NCI-H2171 treated with DMSO at 0.1 percent for 48 hours (cell line): Measurements from ENCODE around the gene KCNK15.
"Not testable (repeated sequence)": the region's sequence is repeated elsewhere in the genome, so short reads cannot be mapped to it uniquely, and the experiment has no call there.

ENCODE experiments used
- DNase-seq: peaks from one replicate; lab custom pipeline; 2025; lab: John Stamatoyannopoulos, UW

The KCNK15 gene

DNA sequence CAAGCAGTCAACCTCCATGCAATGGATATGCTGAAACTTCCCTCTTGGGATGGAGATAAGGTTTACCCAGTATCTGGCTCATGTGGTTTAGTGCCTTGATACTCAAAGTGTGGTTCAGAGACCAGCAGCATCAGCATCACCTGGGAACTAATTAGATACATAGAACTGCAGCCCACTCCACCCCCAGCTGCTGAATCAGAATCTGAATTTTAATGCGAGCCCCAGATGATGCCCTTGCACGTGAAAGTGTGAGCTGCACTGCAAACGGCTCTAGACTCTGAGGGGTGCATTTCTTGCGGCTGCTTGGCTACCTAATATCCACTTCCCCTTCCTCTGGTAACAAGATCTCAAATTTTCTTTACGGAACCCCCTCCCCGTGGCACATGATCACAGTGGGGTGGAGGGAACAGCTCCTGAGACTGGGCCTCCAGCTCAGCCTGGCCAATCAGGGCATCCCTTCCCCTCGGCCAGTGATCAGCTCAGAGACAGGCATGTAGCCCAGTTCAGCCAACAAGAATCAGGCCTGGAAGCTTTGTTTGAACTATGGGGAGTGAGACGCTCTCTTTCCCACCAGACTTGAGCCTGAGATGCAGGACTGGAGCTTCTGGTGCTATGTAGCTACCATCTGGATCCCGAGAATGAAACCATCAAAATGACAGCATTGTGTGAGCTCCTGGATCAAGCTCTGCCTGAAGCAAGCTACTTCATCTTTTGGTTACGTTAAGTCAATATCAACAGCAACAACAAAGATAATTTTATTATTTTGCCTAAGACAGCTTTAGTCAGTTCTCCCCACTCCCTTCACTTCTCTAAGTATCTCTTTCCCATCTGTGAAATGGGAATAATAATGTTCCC, 12.8 kb downstream of the KCNK15 start:
- DNase-seq, result no peak

DNA sequence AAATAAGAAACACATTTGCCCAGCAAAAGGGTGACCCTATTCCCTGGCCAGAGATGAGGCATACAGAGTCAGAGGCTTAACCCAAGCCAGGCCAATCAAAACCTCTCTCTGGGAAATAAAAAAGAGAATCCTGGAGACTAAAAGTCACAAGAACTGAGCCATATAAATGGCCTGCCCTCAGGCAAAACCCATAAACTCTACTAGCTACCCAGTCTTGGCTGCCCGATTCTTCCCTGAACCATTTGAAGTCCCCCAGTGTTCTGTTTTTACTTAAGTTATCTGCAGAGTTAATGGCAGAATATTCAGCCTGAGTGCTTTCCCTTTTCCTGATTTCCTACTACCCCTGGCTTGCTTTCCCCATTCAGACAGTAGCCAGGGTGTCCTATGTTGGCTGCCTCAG, 13.9 kb downstream of the KCNK15 start:
- DNase-seq, result no peak

DNA sequence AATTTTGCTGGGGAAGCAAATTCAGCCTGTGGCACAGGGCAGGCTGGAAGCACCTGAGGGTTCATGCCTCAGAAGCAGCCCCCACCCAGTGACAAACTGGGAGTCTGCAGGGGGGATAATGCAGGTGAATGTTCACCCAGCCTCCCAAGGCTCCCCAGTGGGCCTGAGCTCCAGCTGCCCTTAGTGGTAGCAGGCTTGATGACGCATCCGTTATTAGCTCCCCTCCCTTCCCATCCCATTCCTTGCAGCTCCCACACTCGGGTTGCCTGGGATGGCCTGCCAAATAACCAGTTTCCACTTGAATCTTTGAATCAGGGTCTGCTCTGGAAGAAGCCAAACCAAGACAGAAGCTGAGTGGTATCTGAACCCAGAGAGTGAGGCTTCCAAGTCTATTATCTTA, 15.8 kb downstream of the KCNK15 start:
- DNase-seq, result no peak

DNA sequence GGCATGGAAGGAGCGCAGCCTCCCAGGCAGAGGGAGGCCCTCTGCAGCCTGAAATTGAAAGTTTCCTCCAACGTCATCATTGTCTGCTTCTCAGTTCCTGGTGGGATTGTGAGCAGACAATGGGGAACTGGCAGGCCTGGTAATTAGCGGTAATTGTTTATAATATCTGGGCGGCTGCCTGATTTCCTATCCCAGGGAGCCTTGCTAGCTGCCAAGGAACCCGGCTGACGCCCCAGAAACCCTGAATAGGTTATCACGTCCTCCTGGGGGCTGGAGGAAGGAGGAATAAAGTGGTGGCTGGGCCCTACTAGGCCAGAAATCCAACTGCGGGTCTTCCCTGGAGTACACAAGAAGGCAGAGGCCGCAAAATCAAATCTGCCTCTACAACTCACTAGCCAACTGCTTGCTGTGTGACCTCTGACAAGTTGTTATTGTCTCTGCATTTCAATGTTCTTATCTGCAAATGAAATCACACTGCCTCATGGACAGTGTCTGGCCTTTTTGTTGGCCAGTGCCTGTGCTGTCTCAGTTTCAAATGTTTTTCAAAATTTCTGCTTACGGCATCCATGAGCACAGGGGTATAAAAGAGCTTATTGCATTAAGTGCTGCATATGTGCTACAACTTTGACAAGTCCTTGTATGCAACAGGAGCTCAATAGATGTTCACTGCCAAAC, 16.9 kb downstream of the KCNK15 start:
- DNase-seq, result no peak

DNA sequence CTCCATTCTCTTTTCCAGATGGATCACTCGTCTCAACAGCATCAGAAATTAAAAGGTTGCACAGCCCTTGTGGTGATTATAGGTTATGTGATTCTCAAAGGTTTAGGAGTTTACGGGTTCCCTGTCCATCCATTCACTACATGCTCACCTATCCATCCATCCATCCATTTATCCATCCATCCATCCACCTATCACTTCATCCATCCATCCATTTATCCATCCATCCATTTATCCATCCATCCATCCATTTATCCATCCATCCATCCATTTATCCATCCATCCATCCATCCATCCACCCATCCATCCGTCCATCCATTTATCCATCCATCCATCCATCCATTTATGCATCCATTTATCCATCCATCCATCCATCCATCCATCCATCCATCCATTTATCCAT, 18.1 kb downstream of the KCNK15 start:
- DNase-seq, result not testable (repeated sequence)

DNA sequence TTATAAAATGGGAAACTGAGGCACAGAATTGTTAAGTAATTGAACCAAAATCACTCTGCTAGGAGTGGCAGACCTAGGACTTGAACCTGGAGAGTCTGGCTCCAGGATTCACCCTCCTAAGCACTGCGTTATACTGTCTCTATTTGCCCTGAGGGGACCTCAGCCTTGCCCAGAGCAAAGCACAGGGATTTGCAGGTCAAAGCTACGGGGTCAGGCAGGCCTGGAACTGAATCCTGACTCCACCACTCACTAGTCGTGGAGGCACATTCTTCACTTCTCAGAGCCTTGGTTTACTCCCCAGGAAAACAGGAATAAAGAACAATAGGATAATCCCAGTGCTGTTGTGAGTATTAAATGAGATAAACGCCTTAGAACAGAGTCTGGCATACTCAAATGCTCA, 19.4 kb downstream of the KCNK15 start:
- no peak for DNase-seq

DNA sequence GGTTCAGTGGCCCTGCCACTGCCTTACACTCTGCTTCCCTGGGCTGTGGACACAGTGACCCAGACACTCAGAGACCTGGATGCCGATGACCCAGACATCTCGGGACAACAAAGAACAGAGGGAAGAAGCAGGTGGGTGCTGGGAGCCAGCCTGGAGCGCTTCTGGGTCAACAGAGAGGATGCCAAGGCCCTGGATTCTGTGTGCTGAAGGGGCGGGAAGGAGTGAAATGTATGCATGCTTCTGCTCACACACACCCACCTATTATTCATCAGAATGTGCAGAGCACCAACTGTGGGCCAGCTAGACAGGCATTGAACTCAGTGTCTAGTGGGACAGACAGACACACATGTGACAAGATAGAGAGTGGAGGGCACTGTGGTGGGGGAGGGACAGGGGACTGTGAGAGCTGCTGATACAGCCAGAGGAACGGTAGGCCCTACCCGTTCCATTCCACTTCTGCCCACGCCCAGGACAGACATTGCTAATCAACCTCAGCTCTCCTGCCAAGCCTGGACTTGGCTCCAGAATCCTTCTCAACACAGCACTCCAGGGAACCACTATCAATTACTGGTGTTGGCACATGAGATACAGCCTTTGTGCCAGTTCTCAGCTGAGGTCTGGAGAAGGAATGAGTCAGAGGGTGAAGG, 20.2 kb downstream of the KCNK15 start:
- DNase-seq, result no peak

DNA sequence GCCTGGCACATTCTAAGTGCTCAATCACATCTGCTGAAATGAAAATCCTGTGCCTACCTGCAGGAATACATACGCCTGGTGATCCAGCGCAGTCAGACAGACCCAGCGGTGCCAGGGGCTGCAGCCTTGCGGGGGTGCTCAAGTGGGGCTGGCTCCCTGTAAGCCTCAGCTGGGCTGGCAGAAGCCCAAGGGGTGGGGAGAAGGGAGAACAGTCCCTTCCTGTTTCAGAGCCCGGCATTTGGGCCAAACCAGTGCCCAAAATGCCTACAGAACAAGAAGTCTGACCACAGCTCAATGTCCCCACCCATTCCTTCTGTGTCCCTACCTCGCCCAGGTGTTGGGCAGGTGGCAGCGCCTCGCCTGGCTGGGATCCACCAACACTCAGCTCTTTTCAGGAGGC, 22.6 kb downstream of the KCNK15 start:
- DNase-seq, result no peak

DNA sequence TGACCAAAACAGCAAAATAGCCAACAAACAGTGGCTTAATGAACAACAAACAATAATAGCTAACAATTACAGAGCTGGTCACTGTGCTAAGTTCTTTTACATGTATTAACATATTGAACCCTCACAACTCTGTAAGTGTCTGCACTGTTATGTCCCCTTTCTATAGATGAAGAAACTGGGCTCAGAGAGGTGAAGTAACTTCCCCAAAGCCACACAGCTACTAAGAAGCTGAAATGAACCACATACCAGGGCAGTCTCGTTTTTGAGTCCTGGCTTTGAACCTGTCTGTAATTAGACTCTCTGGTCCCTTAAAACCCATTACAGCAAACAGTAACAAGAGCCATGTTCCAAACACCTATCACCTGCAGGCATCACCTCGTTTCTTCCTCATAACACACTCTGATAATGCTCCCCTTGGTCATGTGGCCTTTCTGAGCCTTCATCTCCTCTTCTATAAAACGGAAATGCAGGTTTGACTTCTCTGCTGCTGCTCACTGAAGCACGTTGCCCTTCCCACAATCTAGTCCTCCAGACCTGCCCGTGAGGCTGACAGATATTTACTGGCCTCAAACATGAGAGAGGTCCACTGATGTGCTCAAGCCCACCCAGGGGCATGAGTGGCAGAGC, 23.3 kb downstream of the KCNK15 start:
- DNase-seq, result no peak

DNA sequence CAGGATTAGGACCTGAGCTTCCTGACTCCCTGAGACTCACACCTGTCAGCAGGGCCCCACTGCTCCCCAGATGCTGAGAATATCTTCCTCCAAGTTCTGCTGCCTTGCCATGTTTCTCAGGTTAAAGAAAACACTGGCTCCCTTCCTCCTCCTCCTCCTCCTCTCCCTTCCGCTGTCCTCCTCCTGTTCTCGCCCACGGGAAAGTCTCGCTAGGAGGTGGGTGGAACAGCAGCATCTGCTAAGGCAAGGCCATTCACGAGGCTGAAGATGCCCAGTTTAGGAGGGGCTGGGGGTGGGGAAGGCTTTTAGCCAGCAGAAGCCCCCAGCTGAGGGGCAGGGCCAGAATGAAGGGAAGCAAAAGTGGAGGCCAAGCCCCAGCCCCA, 23.8 kb downstream of the KCNK15 start:
- no peak for DNase-seq

DNA sequence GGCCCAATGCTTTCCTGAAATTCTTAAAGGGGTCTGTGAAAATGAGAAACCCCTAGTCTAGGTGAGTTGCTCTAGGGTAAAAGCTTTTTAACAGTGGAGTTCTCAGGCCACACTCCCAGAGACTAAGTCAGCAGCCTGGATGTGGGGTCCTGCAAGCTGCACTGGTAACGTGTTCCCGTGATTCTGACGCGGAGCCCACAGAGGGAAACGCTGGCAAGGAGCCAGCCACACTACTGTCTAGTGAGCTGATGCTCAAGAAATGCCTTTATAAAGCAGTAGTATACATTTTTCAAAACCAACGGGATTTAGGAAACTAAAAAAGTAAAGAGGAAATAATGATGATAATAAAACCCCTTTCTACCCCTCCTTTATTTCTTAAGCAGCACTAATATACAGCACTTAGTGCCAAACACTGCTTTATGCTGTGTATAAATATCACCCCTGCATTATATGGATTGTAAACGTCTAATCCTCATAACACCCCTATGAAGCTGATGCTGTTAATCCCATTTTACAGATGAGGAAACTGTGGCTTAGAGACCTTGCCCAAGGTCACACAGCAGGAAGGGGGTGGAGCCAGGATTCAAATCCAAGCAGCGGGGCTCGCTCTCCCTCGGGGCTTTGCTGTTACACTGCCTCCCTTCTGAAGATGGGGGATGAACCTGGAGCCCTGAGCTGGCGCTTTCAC, 25.0 kb downstream of the KCNK15 start:
- no peak for DNase-seq

DNA sequence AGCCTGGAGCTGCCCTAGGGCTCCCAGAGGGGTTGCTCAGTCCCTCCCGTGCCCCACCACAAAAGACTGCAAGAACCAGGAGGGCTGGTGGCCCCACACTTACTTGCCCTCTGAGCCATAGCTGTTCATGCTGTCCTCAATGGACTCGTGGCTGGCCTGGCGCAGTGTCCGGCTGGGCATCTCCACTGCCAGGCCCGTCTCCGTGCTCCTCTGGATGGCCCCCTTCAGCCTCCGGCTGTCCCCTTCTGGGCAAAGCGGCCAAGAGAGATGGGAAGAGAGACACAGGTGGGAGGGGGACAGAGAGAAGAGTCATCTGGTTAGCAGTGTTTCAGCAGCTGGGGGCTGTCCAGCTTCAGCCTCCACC, 25.5 kb downstream of the KCNK15 start:
- no peak for DNase-seq

DNA sequence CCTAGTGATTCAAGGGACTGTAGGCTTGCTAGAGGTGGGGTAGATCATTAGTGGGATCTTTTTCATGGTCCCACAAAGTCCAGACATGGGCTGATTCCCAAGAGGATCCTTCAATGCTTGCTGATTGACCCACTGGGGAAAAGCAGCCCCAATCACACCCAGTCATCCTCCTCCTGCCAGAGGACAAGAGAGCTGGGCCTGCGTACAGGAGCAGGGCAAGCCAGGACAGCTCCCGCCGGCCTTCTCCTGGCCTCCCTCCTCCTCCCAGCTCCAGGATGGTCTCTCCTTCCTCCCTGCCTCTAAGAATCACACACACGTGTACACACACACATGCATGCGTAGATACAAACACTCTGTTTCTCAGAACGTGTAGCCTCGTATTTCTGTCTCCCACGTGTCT, 27.0 kb downstream of the KCNK15 start:
- DNase-seq, result no peak

DNA sequence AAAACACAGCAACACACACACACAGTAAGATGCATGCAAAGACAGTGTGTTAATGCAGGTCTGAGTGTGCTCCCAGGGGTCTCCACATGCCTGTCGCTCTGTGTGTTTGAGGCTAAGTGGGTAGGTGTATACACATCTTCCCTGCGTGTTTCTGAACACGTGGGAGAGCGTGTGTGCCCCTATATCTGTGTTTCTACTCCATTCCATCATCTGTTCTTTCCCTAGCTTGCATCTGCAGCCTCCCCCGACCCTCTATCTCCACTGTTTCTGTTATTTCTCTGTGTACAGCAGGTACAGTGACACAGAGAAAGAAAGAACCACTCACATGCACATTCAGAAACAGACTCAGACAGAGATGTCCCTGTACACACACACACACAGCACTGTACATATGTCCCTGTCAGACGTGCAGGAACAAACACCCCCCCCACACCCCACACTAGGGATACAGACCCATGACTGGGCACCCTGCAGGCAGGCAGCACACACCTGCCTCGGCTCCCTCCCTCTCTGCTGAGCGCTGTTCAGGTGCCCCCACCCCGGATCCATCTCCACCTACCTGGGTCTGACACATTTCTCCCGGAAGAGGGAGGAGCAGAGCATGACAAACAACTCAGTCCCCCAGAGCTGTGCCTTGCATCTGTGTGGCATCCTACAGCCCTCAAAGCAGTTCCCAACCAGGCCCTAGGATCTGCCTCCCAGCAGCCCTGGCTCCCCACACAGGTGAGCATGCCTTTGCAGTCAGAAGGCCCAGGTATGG, 27.6 kb downstream of the KCNK15 start:
- DNase-seq, result no peak

DNA sequence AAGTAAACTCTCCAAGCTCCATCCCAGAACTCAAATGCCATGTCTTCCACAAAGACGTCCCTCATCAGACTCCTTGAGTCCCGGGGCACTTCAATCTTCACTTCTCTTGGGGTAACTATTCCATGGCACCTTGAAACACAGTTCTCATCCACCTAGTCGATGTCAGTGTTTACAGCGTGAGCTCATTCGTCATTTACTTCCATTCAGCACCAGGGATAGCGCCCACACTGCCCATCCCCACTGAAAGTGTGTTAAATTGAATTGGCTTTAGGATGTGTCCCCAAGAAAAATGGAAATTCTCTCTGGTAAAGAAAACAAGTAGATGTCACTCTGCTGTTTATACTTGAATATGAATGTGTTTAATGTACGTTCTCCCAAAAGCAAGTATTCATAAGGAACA, 31.3 kb downstream of the KCNK15 start:
- no peak for DNase-seq

DNA sequence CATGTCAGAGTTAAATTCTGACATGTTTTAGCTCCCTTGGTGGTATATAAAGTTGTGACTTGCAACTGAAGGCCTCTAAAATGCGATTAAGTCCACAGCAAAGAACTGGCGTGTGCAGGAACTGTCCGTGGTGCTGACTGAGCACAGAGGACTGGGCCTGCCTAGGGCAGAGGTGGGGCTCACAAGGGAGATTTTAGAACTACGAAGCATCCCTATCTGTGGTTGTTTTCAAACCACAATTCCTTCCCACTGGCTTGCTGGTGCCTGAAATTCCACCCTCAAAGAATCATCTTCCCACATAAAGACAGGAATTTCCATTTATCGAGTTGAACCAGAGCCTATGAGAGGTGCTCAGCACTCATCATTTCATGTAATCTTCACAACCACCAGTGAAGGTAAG, 34.6 kb downstream of the KCNK15 start:
- no peak for DNase-seq

DNA sequence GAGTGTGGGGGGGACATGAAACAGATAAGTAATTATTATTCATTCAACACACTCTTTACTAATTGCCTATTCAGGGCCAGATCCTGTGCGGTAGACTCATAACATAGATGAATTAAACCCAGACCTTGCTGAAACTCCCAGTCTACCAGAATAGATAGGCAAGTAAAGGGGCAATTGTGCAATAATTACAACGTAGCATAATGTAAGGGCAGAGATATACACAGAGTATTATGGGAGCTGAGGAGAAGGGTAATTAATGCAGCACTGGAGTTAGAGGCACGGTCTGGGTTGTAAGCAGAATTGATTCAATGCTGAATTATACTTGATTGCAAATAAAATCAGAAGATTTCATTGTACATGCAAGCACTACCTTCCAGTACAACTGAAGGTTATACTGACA, 35.5 kb downstream of the KCNK15 start:
- no peak for DNase-seq

DNA sequence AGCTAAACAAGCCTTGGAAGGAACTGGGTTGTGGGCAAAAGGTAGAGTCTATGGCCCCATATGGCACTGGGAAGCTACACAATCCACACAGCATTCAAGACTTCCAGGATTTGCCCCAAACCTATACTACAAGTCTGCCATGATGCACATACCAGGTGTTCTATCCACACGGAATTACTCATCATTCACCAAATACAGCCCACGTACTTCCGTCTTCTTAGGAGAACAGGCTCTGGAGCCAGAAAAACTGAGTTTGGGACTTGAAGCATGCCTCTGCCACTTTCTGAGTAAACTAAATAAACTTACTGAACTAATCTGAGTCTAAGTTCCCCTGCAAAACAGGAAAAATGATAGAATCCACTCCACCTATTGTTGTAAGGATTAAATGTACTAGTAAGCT, 36.1 kb downstream of the KCNK15 start:
- no peak for DNase-seq

DNA sequence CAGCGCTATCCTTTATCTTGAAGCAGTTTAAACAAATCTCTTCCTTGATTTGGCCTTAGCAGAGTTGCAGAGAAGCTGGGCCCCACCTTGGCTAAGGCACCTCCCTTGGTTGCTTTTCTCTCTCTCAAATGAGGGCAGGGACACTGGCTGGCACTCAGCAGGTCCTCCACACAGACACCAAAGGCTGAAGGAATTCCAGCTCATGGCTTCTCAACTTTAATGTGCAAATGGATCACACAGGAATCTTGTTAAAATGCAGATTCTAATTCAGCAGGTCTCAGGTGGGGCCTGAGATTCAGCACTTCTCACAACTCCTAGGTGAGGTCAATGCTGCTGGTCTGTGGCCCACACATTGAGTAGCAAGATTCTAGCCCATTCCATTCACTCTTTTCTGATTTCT, 39.0 kb downstream of the KCNK15 start:
- DNase-seq, result no peak

DNA sequence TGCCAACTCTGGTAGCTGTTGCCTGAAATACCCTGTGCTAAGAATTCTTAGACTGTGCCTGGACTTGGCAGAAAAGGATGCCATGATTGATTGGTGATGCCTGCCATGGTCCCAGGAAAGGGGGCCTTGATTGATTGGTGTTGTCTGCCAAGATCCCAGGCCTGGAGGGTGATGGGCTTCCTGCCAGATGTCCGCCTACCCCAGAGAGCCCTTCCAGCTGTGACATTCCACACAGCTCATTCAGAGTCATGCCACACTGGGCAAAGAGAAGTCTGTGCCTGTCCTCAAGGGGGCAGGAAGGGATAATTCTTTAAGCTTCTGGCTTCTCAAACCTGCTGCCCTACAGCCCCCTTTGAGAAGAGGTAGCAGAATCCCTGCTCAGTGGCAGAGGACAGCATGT, 40.1 kb downstream of the KCNK15 start:
- DNase-seq, result peak; percentile 42

DNA sequence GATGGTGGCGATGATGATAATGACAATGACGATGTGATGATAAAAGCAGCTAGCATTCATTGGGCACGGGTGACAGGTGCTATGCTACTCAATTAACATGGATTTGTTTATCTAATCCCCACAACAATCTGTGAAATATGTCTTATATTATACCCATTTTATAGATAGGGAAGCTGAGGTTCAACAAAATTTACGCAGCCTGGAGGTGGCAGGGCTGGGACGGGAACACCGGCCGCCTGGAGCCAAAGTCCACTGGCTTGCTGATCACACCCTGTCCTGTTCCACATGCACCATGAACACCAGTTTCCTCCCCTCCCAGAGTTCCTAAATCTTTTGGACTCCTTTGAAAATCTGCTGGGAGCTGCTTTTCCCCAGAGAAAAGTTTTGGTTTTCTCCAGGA, 41.6 kb downstream of the KCNK15 start:
- no peak for DNase-seq
